Osteoblast (primary cell): Measurements from ENCODE around the gene TIAL1. TPM values are rescaled to one million over a fixed set of nuclear protein-coding genes. Genes with fewer than 3 reads are reported as not detected.

Experiments
- DNase-seq: peaks from one replicate; pipeline ENCODE4 v3.0.0; 2011; ENCODE audit warnings: low spot score, mixed read lengths; ENCODE audit not compliant: insufficient read length; ENCODE audit errors: missing footprints
- H2AFZ ChIP-seq: 2 replicates; pipeline ENCODE4 v1.6.0; 2011; ENCODE audit warnings: mild to moderate bottlenecking, low read length
- H3K27ac ChIP-seq: 2 replicates; pipeline ENCODE4 v1.5.1; 2011; ENCODE audit warnings: mild to moderate bottlenecking, low read depth, low read length, moderate library complexity
- H3K27me3 ChIP-seq: 2 replicates; pipeline ENCODE4 v1.6.0; 2012; ENCODE audit warnings: mild to moderate bottlenecking, control low read depth, inconsistent platforms, low read length, moderate library complexity; ENCODE audit not compliant: insufficient read depth
- H3K36me3 ChIP-seq: 2 replicates; pipeline ENCODE4 v1.5.1; 2011; ENCODE audit warnings: mild to moderate bottlenecking, low read length, control low read depth, moderate library complexity; ENCODE audit not compliant: insufficient read depth
- H3K4me1 ChIP-seq: 2 replicates; pipeline ENCODE4 v1.5.1; 2011; ENCODE audit warnings: mild to moderate bottlenecking, low read length, control low read depth, moderate library complexity; ENCODE audit not compliant: insufficient read depth
- H3K4me2 ChIP-seq: 2 replicates; pipeline ENCODE4 v1.6.0; 2011; ENCODE audit warnings: mild to moderate bottlenecking, low read length; ENCODE audit not compliant: insufficient read depth
- H3K4me3 ChIP-seq: fragments of 200-600 bp; sonication (generic); 3 replicates; pipeline ENCODE4 v1.5.1; 2012; ENCODE audit warnings: mild to moderate bottlenecking, low read length, inconsistent platforms; ENCODE audit not compliant: insufficient read depth
- H3K79me2 ChIP-seq: 2 replicates; pipeline ENCODE4 v1.6.0; 2012; ENCODE audit warnings: mild to moderate bottlenecking, low read length, control low read depth, inconsistent platforms; ENCODE audit not compliant: insufficient read depth
- H3K9me3 ChIP-seq: 2 replicates; pipeline ENCODE4 v1.5.1; 2011; ENCODE audit warnings: low read depth, low read length, control low read depth
- H4K20me1 ChIP-seq: 2 replicates; pipeline ENCODE4 v1.6.0; 2012; ENCODE audit warnings: mild to moderate bottlenecking, low read length, control low read depth; ENCODE audit not compliant: insufficient read depth
- CTCF ChIP-seq: IDR thresholded peaks from 2 replicates; pipeline ENCODE4 v1.5.1; 2011; ENCODE audit warnings: mild to moderate bottlenecking, low read depth, low read length, moderate library complexity; ENCODE audit errors: extremely low read depth
- total RNA-seq: library from RNA; depleted of rRNA; stranded (reverse); fragments of >200 nt; gene quantifications from 2 replicates; pipeline ENCODE4 v1.2.3, GENCODE V29; 2012

The TIAL1 gene
- total RNA-seq, 1 donor, result 53.6 TPM

- Histone ChIP-seq H3K4me3 (no peak overlapping the region), H3K36me3 (no peaks in the 10 kb centered on the region), H2AFZ (no peak overlapping the region), H3K27me3 (no peaks in the 10 kb centered on the region), H3K79me2 (peaks cover 59% of the 10 kb centered on the region), H4K20me1 (peaks cover 38% of the 10 kb centered on the region), H3K9me3 (no peaks in the 10 kb centered on the region), H3K4me1 (peaks cover 31% of the 10 kb centered on the region), H3K27ac (no peak overlapping the region), H3K4me2 (no peak overlapping the region)
- DNase-seq, result peak; percentile 29
- TF ChIP-seq CTCF, result no peak
Measured at GRCh38 chr10:119539359-119539825, 57.4 kb downstream of the TIAL1 start.

GRCh38 chr10:119538632-119539358 lies 58.0 kb downstream of the TIAL1 start:
- no peak for TF ChIP-seq CTCF
- Histone ChIP-seq H3K36me3 (no peaks in the 10 kb centered on the region), H3K79me2 (peaks cover 60% of the 10 kb centered on the region), H4K20me1 (peaks cover 38% of the 10 kb centered on the region), H3K9me3 (no peaks in the 10 kb centered on the region), H3K4me2 (no peak overlapping the region), H2AFZ (no peak overlapping the region), H3K27me3 (no peaks in the 10 kb centered on the region), H3K4me1 (peaks cover 26% of the 10 kb centered on the region), H3K27ac (no peak overlapping the region), H3K4me3 (no peak overlapping the region)
- peak; percentile 75 for DNase-seq

GRCh38 chr10:119537953-119538630 lies 58.7 kb downstream of the TIAL1 start:
- Histone ChIP-seq H2AFZ (no peak overlapping the region), H3K4me3 (no peak overlapping the region), H3K4me1 (peaks cover 26% of the 10 kb centered on the region), H3K36me3 (no peaks in the 10 kb centered on the region), H3K79me2 (peaks cover 65% of the 10 kb centered on the region), H3K27me3 (no peaks in the 10 kb centered on the region), H3K27ac (no peak overlapping the region), H4K20me1 (peaks cover 38% of the 10 kb centered on the region), H3K4me2 (no peak overlapping the region), H3K9me3 (no peaks in the 10 kb centered on the region)
- no peak for TF ChIP-seq CTCF
- DNase-seq, result peak; percentile 32

- H3K79me2 ChIP-seq, result peaks cover 67% of the 10 kb centered on the region
Measured at GRCh38 chr10:119536508-119537025, 60.2 kb downstream of the TIAL1 start.

More at GRCh38 chr10:119536508-119537025, 60.2 kb downstream of the TIAL1 start:
- H3K4me2 ChIP-seq, result no peak overlapping the region
- no peak overlapping the region for H3K4me3 ChIP-seq
- no peak overlapping the region for H2AFZ ChIP-seq
- H3K27me3 ChIP-seq, result no peaks in the 10 kb centered on the region
- no peak for TF ChIP-seq CTCF
- peaks cover 35% of the 10 kb centered on the region for H4K20me1 ChIP-seq
- no peaks in the 10 kb centered on the region for H3K36me3 ChIP-seq
- no peak overlapping the region for H3K27ac ChIP-seq
- DNase-seq, result peak; percentile 23
- no peaks in the 10 kb centered on the region for H3K9me3 ChIP-seq
- H3K4me1 ChIP-seq, result peaks cover 22% of the 10 kb centered on the region
